GM23338 (cell line): Measurements from ENCODE around the gene ADSS1.

ENCODE experiments used
- CREB1 ChIP-seq: fragments of 250-450 bp; sonication (Bioruptor Pico); IDR thresholded peaks from 2 replicates; pipeline ENCODE4 v1.5.0; 2020; ENCODE audit warnings: low read depth, mild to moderate bottlenecking, moderate library complexity
- EZH2 ChIP-seq: fragments of 200-600 bp; sonication (generic); IDR thresholded peaks from one replicate; pipeline ENCODE4 v1.8.0; 2017; ENCODE audit warnings: antibody characterized with exemption, mild to moderate bottlenecking, low read depth; ENCODE audit not compliant: unreplicated experiment
- EZH2phosphoT487 ChIP-seq: fragments of 200-600 bp; sonication (generic); IDR thresholded peaks from one replicate; pipeline ENCODE4 v1.8.1; 2018; ENCODE audit warnings: antibody characterized with exemption; ENCODE audit not compliant: unreplicated experiment
- JUNB ChIP-seq: IDR thresholded peaks from one replicate; pipeline ENCODE4 v1.6.1; 2016; ENCODE audit warnings: antibody characterized with exemption; ENCODE audit not compliant: unreplicated experiment
- NANOG ChIP-seq: IDR thresholded peaks from 2 replicates; pipeline ENCODE4 v1.6.1; 2016; ENCODE audit warnings: antibody characterized with exemption, borderline replicate concordance
- POLR2AphosphoS5 ChIP-seq: IDR thresholded peaks from 2 replicates; pipeline ENCODE4 v1.6.1; 2016; ENCODE audit warnings: antibody characterized with exemption, low read depth
- REST ChIP-seq: IDR thresholded peaks from one replicate; pipeline ENCODE4 v1.6.1; 2018; ENCODE audit warnings: antibody characterized with exemption; ENCODE audit not compliant: unreplicated experiment
- STAT1 ChIP-seq: IDR thresholded peaks from one replicate; pipeline ENCODE4 v1.6.1; 2016; ENCODE audit warnings: antibody characterized with exemption; ENCODE audit not compliant: unreplicated experiment
- ZNF114 ChIP-seq: fragments of 250-450 bp; sonication (Bioruptor Pico); IDR thresholded peaks from 2 replicates; pipeline ENCODE4 v1.5.0; 2020; ENCODE audit warnings: mild to moderate bottlenecking, moderate library complexity
- ZNF331 ChIP-seq: fragments of 250-450 bp; sonication (Bioruptor Pico); IDR thresholded peaks from 2 replicates; pipeline ENCODE4 v1.5.0; 2020; ENCODE audit warnings: low read depth, mild to moderate bottlenecking, moderate library complexity
- TF ChIP-seq, protein P1 (sequence below), 2 experiments: fragments of 200-600 bp in 1 of 2; sonication (generic) in 1 of 2; conservative IDR thresholded peaks; 2 replicates each; pipeline versions ENCODE4 v1.5.1 to v1.6.1; 2016 to 2017; ENCODE audit warnings: antibody characterized with exemption in 2 of 2, low read depth in 2 of 2, mild to moderate bottlenecking in 2 of 2, moderate library complexity in 1 of 2
- TF ChIP-seq, protein P2 (sequence below): IDR thresholded peaks from 2 replicates; pipeline ENCODE4 v1.6.1; 2016; ENCODE audit warnings: antibody characterized with exemption

GRCh38 chr14:104778694-104779331 is 54.8 kb downstream of the ADSS1 start:
- TF ChIP-seq, protein P1, sequence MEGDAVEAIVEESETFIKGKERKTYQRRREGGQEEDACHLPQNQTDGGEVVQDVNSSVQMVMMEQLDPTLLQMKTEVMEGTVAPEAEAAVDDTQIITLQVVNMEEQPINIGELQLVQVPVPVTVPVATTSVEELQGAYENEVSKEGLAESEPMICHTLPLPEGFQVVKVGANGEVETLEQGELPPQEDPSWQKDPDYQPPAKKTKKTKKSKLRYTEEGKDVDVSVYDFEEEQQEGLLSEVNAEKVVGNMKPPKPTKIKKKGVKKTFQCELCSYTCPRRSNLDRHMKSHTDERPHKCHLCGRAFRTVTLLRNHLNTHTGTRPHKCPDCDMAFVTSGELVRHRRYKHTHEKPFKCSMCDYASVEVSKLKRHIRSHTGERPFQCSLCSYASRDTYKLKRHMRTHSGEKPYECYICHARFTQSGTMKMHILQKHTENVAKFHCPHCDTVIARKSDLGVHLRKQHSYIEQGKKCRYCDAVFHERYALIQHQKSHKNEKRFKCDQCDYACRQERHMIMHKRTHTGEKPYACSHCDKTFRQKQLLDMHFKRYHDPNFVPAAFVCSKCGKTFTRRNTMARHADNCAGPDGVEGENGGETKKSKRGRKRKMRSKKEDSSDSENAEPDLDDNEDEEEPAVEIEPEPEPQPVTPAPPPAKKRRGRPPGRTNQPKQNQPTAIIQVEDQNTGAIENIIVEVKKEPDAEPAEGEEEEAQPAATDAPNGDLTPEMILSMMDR (conservative IDR thresholded peaks at IDR 0.05; ENCODE audit: low read depth in 2 of 2) = no peak
- TF ChIP-seq POLR2AphosphoS5 = no peak
- TF ChIP-seq REST = no peak
- no peak for TF ChIP-seq EZH2
- TF ChIP-seq CREB1 (CRISPR knock-in tag) = no peak
- no peak for TF ChIP-seq EZH2phosphoT487
- no peak for TF ChIP-seq JUNB
- no peak for TF ChIP-seq STAT1
- no peak for TF ChIP-seq NANOG
- TF ChIP-seq, protein P2, sequence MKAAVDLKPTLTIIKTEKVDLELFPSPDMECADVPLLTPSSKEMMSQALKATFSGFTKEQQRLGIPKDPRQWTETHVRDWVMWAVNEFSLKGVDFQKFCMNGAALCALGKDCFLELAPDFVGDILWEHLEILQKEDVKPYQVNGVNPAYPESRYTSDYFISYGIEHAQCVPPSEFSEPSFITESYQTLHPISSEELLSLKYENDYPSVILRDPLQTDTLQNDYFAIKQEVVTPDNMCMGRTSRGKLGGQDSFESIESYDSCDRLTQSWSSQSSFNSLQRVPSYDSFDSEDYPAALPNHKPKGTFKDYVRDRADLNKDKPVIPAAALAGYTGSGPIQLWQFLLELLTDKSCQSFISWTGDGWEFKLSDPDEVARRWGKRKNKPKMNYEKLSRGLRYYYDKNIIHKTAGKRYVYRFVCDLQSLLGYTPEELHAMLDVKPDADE = no peak
- TF ChIP-seq ZNF331 (CRISPR knock-in tag) = no peak
- no peak for TF ChIP-seq ZNF114 (CRISPR knock-in tag)
